ENCODE measurements around the gene RSPH10B2.
"Not testable (repeated sequence)": the region's sequence is repeated elsewhere in the genome, so short reads cannot be mapped to it uniquely, and the experiment has no call there.

RSPH10B2 gene

GRCh38 chr7:6797218-6797617, 43.3 kb downstream of the RSPH10B2 start:
- not testable (repeated sequence) for H3K4me3 ChIP-seq (ENCODE audit: low read depth, low read length)

- H3K4me3 ChIP-seq (ENCODE audit: low read depth, low read length) = not testable (repeated sequence)
Measured at GRCh38 chr7:6798047-6798446, 44.1 kb downstream of the RSPH10B2 start.

GRCh38 chr7:6799887-6800286, 46.0 kb downstream of the RSPH10B2 start:
- not testable (repeated sequence) for H3K4me3 ChIP-seq (ENCODE audit: low read depth, low read length)

GRCh38 chr7:6800331-6800730, 46.4 kb downstream of the RSPH10B2 start:
- H3K4me3 ChIP-seq (ENCODE audit: low read depth, low read length) = not testable (repeated sequence)

GRCh38 chr7:6807393-6807918, 53.6 kb downstream of the RSPH10B2 start:
- H3K4me3 ChIP-seq (ENCODE audit: low read depth, low read length) = not testable (repeated sequence)

- H3K4me3 ChIP-seq (ENCODE audit: low read depth, low read length) = not testable (repeated sequence)
Measured at GRCh38 chr7:6807959-6808358, 54.1 kb downstream of the RSPH10B2 start.

- not testable (repeated sequence) for H3K4me3 ChIP-seq (ENCODE audit: low read depth, low read length)
Measured at GRCh38 chr7:6813011-6813410, 59.1 kb downstream of the RSPH10B2 start.

- not testable (repeated sequence) for H3K4me3 ChIP-seq (ENCODE audit: low read depth, low read length)
Measured at GRCh38 chr7:6815470-6815869, 61.6 kb downstream of the RSPH10B2 start.

- not testable (repeated sequence) for H3K4me3 ChIP-seq (ENCODE audit: low read depth, low read length)
Measured at GRCh38 chr7:6821622-6822021, 67.7 kb downstream of the RSPH10B2 start.

- peak overlapping the region; percentile 40 for H3K4me3 ChIP-seq (ENCODE audit: low read depth, low read length)
Measured at GRCh38 chr7:6825236-6826125, 71.6 kb downstream of the RSPH10B2 start.

- H3K4me3 ChIP-seq (ENCODE audit: low read depth, low read length) = peak within 1 kb of the TSS; percentile 50
Measured at GRCh38 chr7:6826151-6826550, 72.2 kb downstream of the RSPH10B2 start, which contains the start of gene CCZ1B. TSS of gene CCZ1B (minus strand) at chr7:6826275. CDS start at chr7:6826197, 78 bp downstream.

- H3K4me3 ChIP-seq (ENCODE audit: low read depth, low read length) = not testable (repeated sequence)
Measured at GRCh38 chr7:6827180-6827579, 73.3 kb downstream of the RSPH10B2 start.

GRCh38 chr7:6829616-6830015, 75.7 kb downstream of the RSPH10B2 start:
- not testable (repeated sequence) for H3K4me3 ChIP-seq (ENCODE audit: low read depth, low read length)

- not testable (repeated sequence) for H3K4me3 ChIP-seq (ENCODE audit: low read depth, low read length)
Measured at GRCh38 chr7:6830026-6830425, 76.1 kb downstream of the RSPH10B2 start.

- H3K4me3 ChIP-seq (ENCODE audit: low read depth, low read length) = no peak overlapping the region
- TF ChIP-seq CTCF (IDR thresholded peaks at IDR 0.05; ENCODE audit: low read depth, low read length) = no peak
Measured at GRCh38 chr7:6831018-6831725, 77.3 kb downstream of the RSPH10B2 start.
